NB4 (cell line): ENCODE measurements around the gene LEKR1.

Experiments used
- DNase-seq: peaks from one replicate; pipeline ENCODE4 v3.0.0; 2010; ENCODE audit warnings: low read depth
- H3K4me3 ChIP-seq: one replicate; pipeline ENCODE4 v1.5.1; 2011; ENCODE audit warnings: mild to moderate bottlenecking, low read depth, low read length, moderate library complexity
- MYC ChIP-seq: IDR thresholded peaks from 2 replicates; pipeline ENCODE4 v1.6.1; 2011; ENCODE audit warnings: low read depth, low read length
- POLR2A ChIP-seq: IDR thresholded peaks from 2 replicates; pipeline ENCODE4 v1.6.1; 2011; ENCODE audit warnings: mild to moderate bottlenecking; ENCODE audit not compliant: insufficient read length; ENCODE audit errors: extremely low read depth
- TF ChIP-seq, protein P1 (sequence below): IDR thresholded peaks from 2 replicates; pipeline ENCODE4 v1.6.1; 2011; ENCODE audit warnings: low read depth, low read length
- TF ChIP-seq, protein P2 (sequence below): IDR thresholded peaks from one replicate; pipeline ENCODE4 v1.5.1; 2012; ENCODE audit warnings: low read depth, low read length

The LEKR1 gene

DNA sequence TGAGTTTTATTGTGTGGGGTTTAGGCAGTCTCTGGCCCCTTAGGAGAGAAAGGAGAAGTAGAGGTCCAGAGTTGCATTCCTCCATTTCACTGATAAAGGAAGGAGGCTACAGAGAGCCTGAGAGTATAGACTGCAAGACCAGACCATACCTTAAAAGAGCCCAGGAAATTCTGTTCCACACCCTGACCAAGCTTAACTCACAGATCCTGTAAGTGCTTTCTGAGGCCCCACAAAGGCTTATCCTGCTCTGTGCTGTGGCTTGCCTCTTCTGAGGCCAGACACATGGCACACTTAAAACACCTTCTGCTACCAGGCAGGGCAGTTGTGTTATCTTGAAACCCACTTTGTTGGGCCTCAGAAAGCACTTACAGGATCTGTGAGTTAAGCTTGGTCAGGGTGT, 39.2 kb upstream of the LEKR1 start:
- DNase-seq, result peak; percentile 34
- TF ChIP-seq, protein P1, sequence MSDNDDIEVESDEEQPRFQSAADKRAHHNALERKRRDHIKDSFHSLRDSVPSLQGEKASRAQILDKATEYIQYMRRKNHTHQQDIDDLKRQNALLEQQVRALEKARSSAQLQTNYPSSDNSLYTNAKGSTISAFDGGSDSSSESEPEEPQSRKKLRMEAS, result no peak
- TF ChIP-seq POLR2A, result no peak
- TF ChIP-seq MYC, result no peak
- TF ChIP-seq, protein P2, sequence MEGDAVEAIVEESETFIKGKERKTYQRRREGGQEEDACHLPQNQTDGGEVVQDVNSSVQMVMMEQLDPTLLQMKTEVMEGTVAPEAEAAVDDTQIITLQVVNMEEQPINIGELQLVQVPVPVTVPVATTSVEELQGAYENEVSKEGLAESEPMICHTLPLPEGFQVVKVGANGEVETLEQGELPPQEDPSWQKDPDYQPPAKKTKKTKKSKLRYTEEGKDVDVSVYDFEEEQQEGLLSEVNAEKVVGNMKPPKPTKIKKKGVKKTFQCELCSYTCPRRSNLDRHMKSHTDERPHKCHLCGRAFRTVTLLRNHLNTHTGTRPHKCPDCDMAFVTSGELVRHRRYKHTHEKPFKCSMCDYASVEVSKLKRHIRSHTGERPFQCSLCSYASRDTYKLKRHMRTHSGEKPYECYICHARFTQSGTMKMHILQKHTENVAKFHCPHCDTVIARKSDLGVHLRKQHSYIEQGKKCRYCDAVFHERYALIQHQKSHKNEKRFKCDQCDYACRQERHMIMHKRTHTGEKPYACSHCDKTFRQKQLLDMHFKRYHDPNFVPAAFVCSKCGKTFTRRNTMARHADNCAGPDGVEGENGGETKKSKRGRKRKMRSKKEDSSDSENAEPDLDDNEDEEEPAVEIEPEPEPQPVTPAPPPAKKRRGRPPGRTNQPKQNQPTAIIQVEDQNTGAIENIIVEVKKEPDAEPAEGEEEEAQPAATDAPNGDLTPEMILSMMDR, result no peak
- no peak overlapping the region for H3K4me3 ChIP-seq

DNA sequence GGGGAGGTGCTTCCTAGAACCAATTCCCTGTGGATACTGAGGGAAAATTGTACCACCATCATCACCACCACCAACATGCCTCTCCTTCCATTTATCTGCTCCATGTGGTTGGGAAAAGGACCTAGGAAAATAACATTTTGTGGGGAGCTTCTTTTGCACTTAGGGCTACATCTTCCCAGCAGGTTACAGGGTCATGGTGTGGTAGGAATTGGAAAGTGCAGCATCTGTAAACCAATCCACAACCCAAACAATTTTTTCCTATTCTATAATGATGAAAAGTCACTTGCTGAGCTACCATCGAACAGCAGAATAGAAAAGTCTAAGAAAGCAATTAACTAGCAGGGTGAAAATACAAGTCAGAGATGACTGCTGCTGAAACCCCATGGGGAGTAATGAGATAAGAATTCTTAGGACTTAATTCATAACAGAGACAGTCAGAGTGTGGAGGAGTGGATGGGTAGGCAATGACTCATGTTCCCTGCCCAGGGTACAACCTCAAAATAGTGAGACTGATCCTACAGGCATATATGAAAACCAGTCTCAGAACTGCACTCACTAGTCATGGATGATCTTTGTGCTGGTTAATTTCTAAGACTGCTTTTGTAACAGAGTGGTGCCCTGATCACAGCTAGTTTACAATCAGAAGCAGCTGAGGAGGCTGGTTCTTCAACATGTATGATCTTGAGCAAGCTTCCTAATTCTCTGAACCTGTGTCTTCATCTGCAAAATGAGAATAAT, 38.1 kb upstream of the LEKR1 start:
- no peak for TF ChIP-seq MYC
- TF ChIP-seq, protein P2, result no peak
- TF ChIP-seq, protein P1, result no peak
- DNase-seq, result peak; percentile 87
- H3K4me3 ChIP-seq, result no peak overlapping the region

DNA sequence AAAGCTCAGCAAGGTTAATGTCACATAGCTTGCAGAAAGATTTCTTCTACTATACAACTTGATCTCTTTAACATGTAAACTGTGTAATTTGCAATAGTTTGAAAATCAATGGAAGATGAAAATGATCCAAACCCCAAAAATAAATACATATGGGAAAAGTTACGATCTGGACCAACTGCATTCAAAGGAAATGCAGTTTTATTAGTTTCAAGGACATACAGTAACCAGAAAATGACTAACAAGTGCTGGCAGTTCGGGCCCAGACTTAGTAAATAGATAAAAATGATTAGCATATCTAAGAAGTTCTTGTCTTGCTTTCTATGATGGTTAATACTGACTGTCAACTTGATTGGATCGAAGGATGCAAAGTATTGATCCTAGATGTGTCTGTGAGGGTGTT, 37.3 kb upstream of the LEKR1 start:
- H3K4me3 ChIP-seq, result no peak overlapping the region
- no peak for DNase-seq
- TF ChIP-seq, protein P1, result no peak
- TF ChIP-seq MYC, result no peak
- TF ChIP-seq, protein P2, result no peak
- no peak for TF ChIP-seq POLR2A

DNA sequence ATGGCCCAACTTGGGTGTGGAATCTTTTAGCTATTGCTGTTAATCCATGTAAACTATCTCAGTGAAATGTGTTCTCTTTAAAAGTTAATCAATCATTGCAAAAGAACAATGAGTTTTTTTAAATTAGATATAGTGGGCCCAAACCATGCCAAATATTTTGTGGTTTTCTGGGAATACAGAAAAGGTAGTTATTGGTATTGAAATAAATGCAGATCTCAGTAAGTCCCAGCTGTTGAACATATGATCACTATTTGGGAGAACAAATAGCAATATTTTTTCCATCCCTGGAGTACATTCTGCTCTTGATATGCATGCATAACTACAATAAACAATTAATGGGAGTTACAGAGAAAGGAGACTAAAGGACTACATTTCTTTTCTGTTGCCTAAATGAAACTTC, 36.0 kb upstream of the LEKR1 start:
- H3K4me3 ChIP-seq, result no peak overlapping the region
- no peak for DNase-seq
- TF ChIP-seq POLR2A (no peak), MYC (no peak)
- TF ChIP-seq, protein P1, result no peak
- TF ChIP-seq, protein P2, result no peak

DNA sequence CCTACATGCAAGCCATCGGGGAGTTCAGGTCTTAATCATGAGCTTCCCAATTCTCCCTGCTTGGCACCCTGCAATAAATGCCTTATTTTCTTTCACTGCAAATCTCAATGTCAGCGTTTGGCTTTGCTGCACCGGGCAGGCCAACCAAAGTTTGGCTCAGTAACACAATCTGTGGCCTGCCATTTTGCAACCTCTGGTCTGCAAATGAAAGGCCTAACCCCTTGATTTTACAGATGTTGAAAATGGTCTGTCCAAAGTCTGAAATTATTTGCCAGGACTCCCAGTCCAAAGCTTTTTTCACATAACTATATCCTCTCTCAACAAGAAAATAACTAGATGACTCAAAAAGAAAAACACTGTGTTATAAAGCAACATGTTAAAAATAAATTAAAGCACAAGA, 34.0 kb upstream of the LEKR1 start:
- no peak for DNase-seq
- TF ChIP-seq, protein P2, result no peak
- TF ChIP-seq MYC, result no peak
- no peak overlapping the region for H3K4me3 ChIP-seq

DNA sequence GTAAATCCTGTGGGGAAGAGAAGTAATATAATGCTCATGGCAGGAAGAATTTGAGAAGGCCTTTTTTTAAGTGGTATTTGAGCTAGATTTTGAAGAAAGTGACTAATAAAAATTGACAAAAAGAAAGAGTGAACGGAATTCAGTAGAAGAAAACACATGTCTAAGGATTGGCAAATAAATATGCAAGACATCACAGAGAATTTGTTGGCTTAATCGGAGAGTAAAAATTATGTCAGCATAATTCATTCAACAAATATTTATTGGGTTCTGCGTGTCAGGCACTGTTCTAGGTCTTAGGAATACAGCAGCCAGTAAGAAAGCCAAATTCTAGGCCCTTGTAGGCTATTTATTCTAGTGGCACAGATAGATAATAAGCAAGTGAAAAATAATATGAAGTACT, 33.6 kb upstream of the LEKR1 start:
- no peak for TF ChIP-seq POLR2A
- TF ChIP-seq, protein P1, result no peak
- TF ChIP-seq MYC, result no peak
- TF ChIP-seq, protein P2, result no peak
- no peak for DNase-seq
- H3K4me3 ChIP-seq, result no peak overlapping the region
